HG03135 (cell line): ENCODE measurements around the gene AKAP13.
"Not testable (repeated sequence)": the region's sequence is repeated elsewhere in the genome, so short reads cannot be mapped to it uniquely, and the experiment has no call there.

Experiments
- ATAC-seq: cut with Tn5 transposase; IDR thresholded peaks from one replicate; pipeline ENCODE4 v1.9.1; 2021; ENCODE audit warnings: mild to moderate bottlenecking, moderate library complexity; ENCODE audit not compliant: unreplicated experiment

Gene AKAP13

GRCh38 chr15:85649372-85649771, 269.0 kb downstream of the AKAP13 start:
- ATAC-seq = no peak

DNA sequence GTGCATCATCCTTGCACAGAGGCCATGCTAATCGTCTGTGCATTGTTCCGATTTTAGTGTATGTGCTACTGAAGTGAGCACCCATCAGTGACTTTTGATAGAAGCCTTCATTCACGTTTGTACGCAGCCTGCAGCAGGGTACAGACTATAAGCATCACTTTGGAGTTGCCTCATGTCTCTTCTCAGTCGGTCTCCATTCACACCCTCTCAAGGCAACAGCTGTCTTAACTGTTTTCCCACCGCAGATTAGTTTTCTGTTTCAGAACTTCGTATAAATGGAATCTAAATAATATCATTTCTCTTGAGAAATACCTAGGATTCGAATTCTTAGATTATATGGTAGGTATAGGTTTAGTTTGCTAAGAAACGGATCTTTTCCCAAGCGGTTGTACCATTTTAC, 271.1 kb downstream of the AKAP13 start:
- ATAC-seq = no peak

DNA sequence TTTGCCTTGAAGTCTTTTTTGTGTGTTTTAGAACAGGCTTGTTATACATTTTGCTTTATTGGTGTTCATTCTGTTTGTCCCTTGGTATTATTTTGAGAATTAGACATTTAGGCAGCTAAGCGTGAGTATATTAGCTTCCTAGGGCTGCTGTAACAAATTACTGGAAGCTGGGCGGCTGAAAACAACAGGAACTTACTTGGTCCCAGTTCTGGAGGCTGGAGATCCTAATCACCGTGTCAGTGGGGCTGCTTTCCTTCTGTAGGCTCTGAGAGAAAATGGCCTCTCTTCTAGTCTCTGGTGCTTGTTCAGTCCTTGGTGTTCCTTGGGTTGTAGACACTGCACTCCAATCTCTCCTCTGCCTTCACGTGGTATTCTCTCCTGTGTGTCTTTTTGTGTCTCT, 272.1 kb downstream of the AKAP13 start:
- no peak for ATAC-seq

DNA sequence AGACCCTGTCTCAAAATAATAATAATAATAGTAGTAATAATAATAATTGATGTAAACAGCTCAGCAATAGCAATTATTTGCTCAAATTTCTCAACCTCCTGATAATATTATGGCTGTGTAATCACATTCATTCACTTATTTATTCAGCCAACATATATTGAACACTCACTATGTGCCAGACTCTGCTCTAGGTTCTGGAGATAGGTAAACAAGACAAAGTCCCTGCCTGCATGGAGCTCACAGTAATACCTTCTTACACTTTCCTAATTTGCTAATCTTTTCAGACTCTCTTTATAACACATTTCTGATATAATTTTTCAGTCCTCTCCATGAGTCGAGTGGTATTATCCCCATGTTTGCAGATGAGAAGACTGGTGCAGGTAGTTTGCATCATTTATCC, 276.7 kb downstream of the AKAP13 start:
- ATAC-seq = no peak

GRCh38 chr15:85658816-85659215, 278.4 kb downstream of the AKAP13 start:
- no peak for ATAC-seq

GRCh38 chr15:85661859-85662258, 281.5 kb downstream of the AKAP13 start:
- ATAC-seq = no peak

DNA sequence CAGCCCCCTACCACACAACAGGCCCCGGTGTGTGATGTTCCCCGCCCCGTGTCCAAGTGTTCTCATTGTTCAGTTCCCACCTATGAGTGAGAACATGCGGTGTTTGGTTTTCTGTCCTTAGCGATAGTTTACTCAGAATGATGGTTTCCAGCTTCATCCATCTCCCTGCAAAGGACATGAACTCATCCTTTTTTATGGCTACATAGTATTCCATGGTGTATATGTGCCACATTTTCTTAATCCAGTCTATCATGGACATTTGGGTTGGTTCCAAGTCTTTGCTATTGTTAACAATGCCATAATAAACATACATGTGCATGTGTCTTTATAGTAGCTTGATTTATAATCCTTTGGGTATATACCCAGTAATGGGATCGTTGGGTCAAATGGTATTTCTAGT, 285.3 kb downstream of the AKAP13 start:
- not testable (repeated sequence) for ATAC-seq

DNA sequence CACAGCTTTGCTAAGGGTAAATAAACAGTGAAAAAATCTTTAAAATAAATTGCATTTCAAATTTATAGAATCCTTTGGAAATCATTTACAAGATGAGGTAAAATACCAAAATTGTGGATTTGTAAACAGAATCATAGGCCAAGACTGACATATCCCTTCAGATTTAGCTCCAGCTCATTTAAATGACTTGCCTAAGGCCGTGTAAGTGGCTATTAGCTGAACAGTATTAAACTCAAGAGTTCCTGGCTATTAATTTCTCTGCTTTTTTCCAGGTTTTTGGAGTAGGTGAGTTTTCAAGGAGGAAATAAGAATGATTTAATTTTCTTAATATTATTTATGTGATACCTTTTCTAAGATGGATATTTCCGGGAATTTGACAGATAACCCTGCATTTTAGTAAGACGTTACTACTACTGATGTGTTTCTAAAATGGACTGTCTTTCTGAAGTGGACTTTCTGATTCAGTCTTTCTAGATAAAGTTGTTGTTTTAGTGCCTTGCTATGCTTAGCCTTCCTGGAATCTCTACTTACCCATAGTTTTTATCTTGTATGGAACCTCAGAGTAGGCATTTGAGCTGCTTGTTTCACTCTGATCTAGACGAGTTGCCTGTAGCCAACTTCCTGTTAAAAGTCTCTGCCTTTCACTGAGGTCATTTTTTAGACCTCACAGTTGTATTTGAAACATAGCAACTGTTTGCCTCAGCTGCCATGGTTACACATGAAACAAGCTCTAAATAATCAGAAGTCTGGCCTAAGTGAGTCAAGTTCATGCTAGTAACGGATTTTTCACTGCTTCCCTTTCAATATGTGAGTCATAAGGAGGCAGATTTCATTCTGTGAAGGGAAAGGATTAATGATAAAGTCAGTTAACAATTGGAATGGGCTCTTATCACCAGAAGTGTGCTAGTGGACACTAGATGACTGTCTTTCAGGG, 287.4 kb downstream of the AKAP13 start:
- peak; percentile 90 for ATAC-seq

GRCh38 chr15:85671156-85671555, 290.8 kb downstream of the AKAP13 start:
- no peak for ATAC-seq

GRCh38 chr15:85672332-85673084, 292.1 kb downstream of the AKAP13 start:
- ATAC-seq = no peak

GRCh38 chr15:85673326-85673725, 292.9 kb downstream of the AKAP13 start:
- ATAC-seq = no peak

DNA sequence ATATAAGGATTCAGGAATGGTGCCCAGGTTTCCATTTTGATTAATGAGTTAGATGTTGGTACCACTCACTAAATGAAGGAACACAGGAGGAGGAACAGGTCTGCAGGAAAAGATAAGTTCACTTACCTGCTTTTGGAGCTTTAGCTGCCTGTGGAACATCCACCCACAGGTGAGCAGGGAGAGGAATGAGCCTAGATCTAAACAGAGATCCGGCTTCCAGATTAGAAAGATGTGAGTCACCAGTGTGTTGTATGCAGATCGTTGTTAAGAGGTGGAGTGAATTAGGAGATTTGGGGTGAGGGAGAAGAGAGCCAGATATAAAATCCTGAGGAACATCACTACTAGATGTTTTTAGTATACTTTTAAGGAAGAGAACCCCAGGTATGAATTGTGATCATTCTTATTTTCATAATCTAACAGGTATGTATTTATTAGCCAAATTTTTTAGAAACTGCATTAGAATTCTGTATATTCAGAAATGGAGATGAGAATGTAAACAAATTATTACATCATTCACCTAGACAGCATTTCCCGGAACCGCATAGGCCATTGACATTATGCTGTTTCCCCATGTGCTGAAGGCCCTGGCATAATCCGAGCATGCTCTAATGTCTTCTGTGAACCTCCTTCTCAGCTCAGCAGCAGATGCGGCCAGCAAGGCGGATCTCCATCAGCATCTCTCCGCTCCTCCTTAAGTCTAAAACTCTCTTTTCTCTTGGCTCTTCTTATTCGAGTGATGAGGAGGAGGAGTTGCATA, 296.1 kb downstream of the AKAP13 start:
- ATAC-seq = no peak

GRCh38 chr15:85679231-85679630, 298.8 kb downstream of the AKAP13 start:
- no peak for ATAC-seq

DNA sequence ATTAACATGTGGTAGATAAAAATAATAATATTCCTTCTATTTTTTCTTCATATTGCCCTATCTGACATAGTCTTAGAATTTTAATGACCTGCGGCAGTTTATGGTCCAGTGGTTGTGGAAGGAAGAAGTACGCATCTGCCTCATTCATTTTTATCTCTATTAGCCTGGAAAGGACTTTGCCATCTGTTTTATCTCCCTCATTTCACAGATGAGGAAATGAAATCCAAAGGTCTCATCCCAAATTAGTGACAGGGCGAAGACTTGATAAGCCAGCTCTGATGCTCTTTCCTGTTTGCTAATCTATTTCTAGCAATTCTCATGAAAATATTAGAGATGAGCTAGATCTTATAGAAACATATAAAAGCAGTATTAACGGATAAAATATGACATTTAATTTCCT, 301.0 kb downstream of the AKAP13 start:
- ATAC-seq = no peak

- no peak for ATAC-seq
These were observed 303.8 kb downstream of the AKAP13 start for GRCh38 chr15:85684174-85684710.

GRCh38 chr15:85685356-85685755, 305.0 kb downstream of the AKAP13 start:
- no peak for ATAC-seq

- no peak for ATAC-seq
These were observed 306.9 kb downstream of the AKAP13 start for GRCh38 chr15:85687329-85687728.

- ATAC-seq = no peak
These were observed 308.3 kb downstream of the AKAP13 start for GRCh38 chr15:85688711-85689110.

- ATAC-seq = peak; percentile 45
These were observed 309.3 kb downstream of the AKAP13 start for GRCh38 chr15:85689729-85690128.

GRCh38 chr15:85690561-85691231, 310.3 kb downstream of the AKAP13 start:
- ATAC-seq = peak; percentile 46
